ENCODE results near the gene EFNA4. TPM values are rescaled to one million over a fixed set of nuclear protein-coding genes. Genes with fewer than 3 reads are reported as not detected.

Gene EFNA4
- total RNA-seq, 4 donors from 2014 or later = 0.41 to 0.87 (median 0.80) TPM

GRCh38 chr1:155104605-155105534, 41.3 kb downstream of the EFNA4 start:
- in situ Hi-C loops (cut with MboI; ENCODE audit: low sequenced_read_pairs in 4 of 4) = no loop called here
- ATAC-seq = peak in 1 of 2 donors; percentile 35

DNA sequence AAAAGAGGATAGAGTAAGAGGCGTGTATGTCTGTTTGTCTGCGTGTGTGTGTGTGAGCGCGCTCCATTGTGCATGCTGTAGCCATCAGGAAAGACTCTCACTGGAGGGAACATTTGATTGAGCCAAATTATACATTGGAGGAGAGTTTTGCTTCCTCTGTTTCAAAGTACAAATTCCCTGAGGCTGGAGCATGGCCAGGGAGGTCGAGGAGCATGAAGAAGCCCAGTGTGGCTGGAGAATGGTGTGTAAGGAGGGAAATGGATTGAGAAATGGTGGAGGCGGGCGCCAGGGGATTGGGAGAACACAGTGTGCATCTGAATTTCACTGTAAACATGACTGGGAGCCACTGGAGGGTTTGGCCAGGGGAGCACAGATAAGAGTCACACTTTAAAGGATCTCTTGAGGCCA, 42.1 kb downstream of the EFNA4 start:
- TF ChIP-seq, protein P1, sequence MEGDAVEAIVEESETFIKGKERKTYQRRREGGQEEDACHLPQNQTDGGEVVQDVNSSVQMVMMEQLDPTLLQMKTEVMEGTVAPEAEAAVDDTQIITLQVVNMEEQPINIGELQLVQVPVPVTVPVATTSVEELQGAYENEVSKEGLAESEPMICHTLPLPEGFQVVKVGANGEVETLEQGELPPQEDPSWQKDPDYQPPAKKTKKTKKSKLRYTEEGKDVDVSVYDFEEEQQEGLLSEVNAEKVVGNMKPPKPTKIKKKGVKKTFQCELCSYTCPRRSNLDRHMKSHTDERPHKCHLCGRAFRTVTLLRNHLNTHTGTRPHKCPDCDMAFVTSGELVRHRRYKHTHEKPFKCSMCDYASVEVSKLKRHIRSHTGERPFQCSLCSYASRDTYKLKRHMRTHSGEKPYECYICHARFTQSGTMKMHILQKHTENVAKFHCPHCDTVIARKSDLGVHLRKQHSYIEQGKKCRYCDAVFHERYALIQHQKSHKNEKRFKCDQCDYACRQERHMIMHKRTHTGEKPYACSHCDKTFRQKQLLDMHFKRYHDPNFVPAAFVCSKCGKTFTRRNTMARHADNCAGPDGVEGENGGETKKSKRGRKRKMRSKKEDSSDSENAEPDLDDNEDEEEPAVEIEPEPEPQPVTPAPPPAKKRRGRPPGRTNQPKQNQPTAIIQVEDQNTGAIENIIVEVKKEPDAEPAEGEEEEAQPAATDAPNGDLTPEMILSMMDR (IDR thresholded peaks at IDR 0.05 in 4 of 5, conservative IDR thresholded peaks at IDR 0.05 in 1 of 5) = no peak
- no peak for TF ChIP-seq POLR2A (IDR thresholded peaks at IDR 0.05)
- intact Hi-C loops (cut with DNase I; ENCODE audit: low total_unique reads) = no loop called here
- peaks cover 7 to 13% of the 10 kb centered on the region in 2 donors for H3K4me1 ChIP-seq
- H3K27me3 ChIP-seq = no peaks in the 10 kb centered on the region
- in situ Hi-C loops (cut with MboI; ENCODE audit: low sequenced_read_pairs in 4 of 4) = no loop called here
- no peaks in the 10 kb centered on the region for H3K9me3 ChIP-seq
- peak overlapping the region in 1 of 4 donors; percentile 6 for H3K4me3 ChIP-seq
- peak; percentile 39 to 53 for ATAC-seq
- peak overlapping the region in 2 of 4 donors; percentile 39 to 46 for H3K27ac ChIP-seq
- H3K36me3 ChIP-seq = no peaks in the 10 kb centered on the region
- peak in 1 of 2 donors; percentile 21 for DNase-seq

More at GRCh38 chr1:155104605-155105534, 41.3 kb downstream of the EFNA4 start:
- peak overlapping the region in 1 of 4 donors; percentile 6 for H3K4me3 ChIP-seq
- peaks cover 7 to 13% of the 10 kb centered on the region in 2 donors for H3K4me1 ChIP-seq
- TF ChIP-seq POLR2A (IDR thresholded peaks at IDR 0.05) = no peak
- TF ChIP-seq, protein P1 (IDR thresholded peaks at IDR 0.05 in 4 of 5, conservative IDR thresholded peaks at IDR 0.05 in 1 of 5) = no peak
- no peaks in the 10 kb centered on the region for H3K27me3 ChIP-seq
- H3K9me3 ChIP-seq = no peaks in the 10 kb centered on the region
- H3K36me3 ChIP-seq = no peaks in the 10 kb centered on the region
- peak overlapping the region in 3 of 4 donors; percentile 3 to 48 (median 39) for H3K27ac ChIP-seq
- DNase-seq = no peak
- intact Hi-C loops (cut with DNase I; ENCODE audit: low total_unique reads) = no loop called here

DNA sequence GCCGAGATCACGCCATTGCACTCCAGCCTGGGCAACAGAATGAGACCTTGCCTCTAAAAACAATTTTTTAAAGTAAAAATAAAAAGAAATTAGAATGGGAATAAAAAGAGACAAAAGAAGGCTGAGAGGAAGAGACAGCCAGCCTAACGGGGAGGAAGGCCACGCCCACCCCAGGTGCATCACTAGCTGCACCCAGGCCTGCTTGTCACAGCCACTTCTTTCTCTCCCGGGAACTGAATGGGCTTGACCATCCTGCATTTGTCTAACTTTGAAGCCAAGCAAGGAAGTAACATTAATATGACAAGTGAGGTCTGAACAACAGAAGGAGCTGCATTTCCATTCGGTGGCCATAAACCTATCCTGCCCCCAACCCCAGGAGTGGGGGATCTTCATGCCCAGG, 43.3 kb downstream of the EFNA4 start:
- ATAC-seq (no peak), DNase-seq (no peak)
- Histone ChIP-seq H3K27ac (no peak overlapping the region), H3K9me3 (no peaks in the 10 kb centered on the region), H3K4me1 (peaks cover 7 to 13% of the 10 kb centered on the region in 2 donors), H3K27me3 (no peaks in the 10 kb centered on the region), H3K4me3 (no peak overlapping the region), H3K36me3 (no peaks in the 10 kb centered on the region)
- in situ Hi-C loops (cut with MboI; ENCODE audit: low sequenced_read_pairs in 4 of 4) (no loop called here), intact Hi-C loops (cut with DNase I; ENCODE audit: low total_unique reads) (no loop called here)
- TF ChIP-seq POLR2A (IDR thresholded peaks at IDR 0.05) = no peak
- TF ChIP-seq, protein P1 (IDR thresholded peaks at IDR 0.05 in 4 of 5, conservative IDR thresholded peaks at IDR 0.05 in 1 of 5) = no peak

- ATAC-seq = no peak
- H3K27ac ChIP-seq = no peak overlapping the region
- intact Hi-C loops (cut with DNase I; ENCODE audit: low total_unique reads) (no loop called here), in situ Hi-C loops (cut with MboI; ENCODE audit: low sequenced_read_pairs in 4 of 4) (no loop called here)
- no peaks in the 10 kb centered on the region for H3K9me3 ChIP-seq
- TF ChIP-seq, protein P1 (IDR thresholded peaks at IDR 0.05 in 4 of 5, conservative IDR thresholded peaks at IDR 0.05 in 1 of 5) = no peak
- no peak for TF ChIP-seq POLR2A (IDR thresholded peaks at IDR 0.05)
- no peaks in the 10 kb centered on the region for H3K27me3 ChIP-seq
- no peak for DNase-seq
- peaks cover 7 to 13% of the 10 kb centered on the region in 2 donors for H3K4me1 ChIP-seq
- H3K36me3 ChIP-seq = no peaks in the 10 kb centered on the region
- no peak overlapping the region for H3K4me3 ChIP-seq
Observed at GRCh38 chr1:155107309-155108264, 44.0 kb downstream of the EFNA4 start.
